Smooth muscle cell (in vitro differentiated cells): Measurements from ENCODE around the gene OSM. TPM values are rescaled to one million over a fixed set of nuclear protein-coding genes. Genes with fewer than 3 reads are reported as not detected.
A peak's percentile ranks its signal among the peaks of the same experiment; 100 is the strongest.

Source experiments
- DNase-seq: peaks from one replicate; lab custom pipeline; 2025; ENCODE audit not compliant: unreplicated experiment; lab: John Stamatoyannopoulos, UW
- H2AFZ ChIP-seq: fragments of 200-600 bp; sonication (generic); 2 replicates; pipeline ENCODE4 v1.6.0; 2016; ENCODE audit warnings: antibody characterized with exemption, low read depth, mild to moderate bottlenecking
- H3F3A ChIP-seq: fragments of 200-600 bp; sonication (generic); 2 replicates; pipeline ENCODE4 v1.6.0; 2017; ENCODE audit warnings: antibody characterized with exemption, low read depth
- H3K27ac ChIP-seq: fragments of 200-600 bp; sonication (generic); 2 replicates; pipeline ENCODE4 v1.5.1; 2016; ENCODE audit warnings: low read depth, mild to moderate bottlenecking
- H3K27me3 ChIP-seq: fragments of 200-600 bp; sonication (generic); 2 replicates; pipeline ENCODE4 v1.6.1; 2016; ENCODE audit warnings: low read depth, mild to moderate bottlenecking
- H3K36me3 ChIP-seq: fragments of 200-600 bp; sonication (generic); 2 replicates; pipeline ENCODE4 v1.5.1; 2016; ENCODE audit warnings: low read depth
- H3K4me1 ChIP-seq: fragments of 200-600 bp; sonication (generic); 2 replicates; pipeline ENCODE4 v1.5.1; 2016; ENCODE audit warnings: low read depth
- H3K4me2 ChIP-seq: fragments of 200-600 bp; sonication (generic); 2 replicates; pipeline ENCODE4 v1.6.0; 2016; ENCODE audit warnings: mild to moderate bottlenecking
- H3K4me3 ChIP-seq: fragments of 200-600 bp; sonication (generic); 2 replicates; pipeline ENCODE4 v1.5.1; 2016; ENCODE audit warnings: mild to moderate bottlenecking
- H3K79me2 ChIP-seq: fragments of 200-600 bp; sonication (generic); 2 replicates; pipeline ENCODE4 v1.6.0; 2016; ENCODE audit warnings: low read depth, mild to moderate bottlenecking
- H3K9ac ChIP-seq: fragments of 200-600 bp; sonication (generic); 2 replicates; pipeline ENCODE4 v1.6.0; 2016; ENCODE audit warnings: low read depth
- H3K9me3 ChIP-seq: fragments of 200-600 bp; sonication (generic); replicated peaks from 2 replicates; pipeline ENCODE4 v1.5.1; 2016; ENCODE audit warnings: low read depth
- H4K20me1 ChIP-seq: fragments of 200-600 bp; sonication (generic); 2 replicates; pipeline ENCODE4 v1.6.0; 2016; ENCODE audit warnings: low read depth
- WGBS: methylation state at CpG from one replicate; pipeline ENCODE4 v1.1.7; 2016; ENCODE audit warnings: low lambda C conversion rate; 5-methylcytosine and 5-hydroxymethylcytosine counted together
- polyA plus RNA-seq: library from polyadenylated mRNA; unstranded; fragments of >200 nt; fragmentation: Nextera tagmentation; extraction: Ambion mirVana; gene quantifications from 2 replicates; pipeline ENCODE4 v1.2.1, GENCODE V29; 2016
- total RNA-seq: library from RNA; depleted of rRNA; stranded (reverse); fragments of >200 nt; gene quantifications from 2 replicates; pipeline ENCODE4 v1.2.3, GENCODE V29; 2014
- TF ChIP-seq, protein P1 (sequence below): fragments of 200-600 bp; sonication (generic); IDR thresholded peaks from 2 replicates; pipeline ENCODE4 v1.5.1; 2017; ENCODE audit warnings: borderline replicate concordance, mild to moderate bottlenecking, antibody characterized with exemption; ENCODE audit not compliant: insufficient read depth, poor library complexity, severe bottlenecking

The OSM gene
- total and polyA plus RNA-seq, 2 experiments from 2014 or later: 0.14 to 0.27 TPM

- Histone ChIP-seq H2AFZ (no peak overlapping the region), H3K4me3 (no peak overlapping the region), H3K4me1 (peaks cover 7% of the 10 kb centered on the region), H3K27me3 (no peaks in the 10 kb centered on the region), H3K79me2 (no peaks in the 10 kb centered on the region), H3F3A (peaks cover 4% of the 10 kb centered on the region), H4K20me1 (no peaks in the 10 kb centered on the region), H3K9ac (no peak overlapping the region), H3K9me3 (no peaks in the 10 kb centered on the region), H3K4me2 (peak overlapping the region; percentile 43), H3K27ac (peak overlapping the region; percentile 74), H3K36me3 (no peaks in the 10 kb centered on the region)
- DNase-seq: no peak
- 50% methylated on average over 14 of the region's 14 CpGs for WGBS
- TF ChIP-seq, protein P1, sequence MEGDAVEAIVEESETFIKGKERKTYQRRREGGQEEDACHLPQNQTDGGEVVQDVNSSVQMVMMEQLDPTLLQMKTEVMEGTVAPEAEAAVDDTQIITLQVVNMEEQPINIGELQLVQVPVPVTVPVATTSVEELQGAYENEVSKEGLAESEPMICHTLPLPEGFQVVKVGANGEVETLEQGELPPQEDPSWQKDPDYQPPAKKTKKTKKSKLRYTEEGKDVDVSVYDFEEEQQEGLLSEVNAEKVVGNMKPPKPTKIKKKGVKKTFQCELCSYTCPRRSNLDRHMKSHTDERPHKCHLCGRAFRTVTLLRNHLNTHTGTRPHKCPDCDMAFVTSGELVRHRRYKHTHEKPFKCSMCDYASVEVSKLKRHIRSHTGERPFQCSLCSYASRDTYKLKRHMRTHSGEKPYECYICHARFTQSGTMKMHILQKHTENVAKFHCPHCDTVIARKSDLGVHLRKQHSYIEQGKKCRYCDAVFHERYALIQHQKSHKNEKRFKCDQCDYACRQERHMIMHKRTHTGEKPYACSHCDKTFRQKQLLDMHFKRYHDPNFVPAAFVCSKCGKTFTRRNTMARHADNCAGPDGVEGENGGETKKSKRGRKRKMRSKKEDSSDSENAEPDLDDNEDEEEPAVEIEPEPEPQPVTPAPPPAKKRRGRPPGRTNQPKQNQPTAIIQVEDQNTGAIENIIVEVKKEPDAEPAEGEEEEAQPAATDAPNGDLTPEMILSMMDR: no peak
Measured at GRCh38 chr22:30277547-30278344, 11.1 kb upstream of the OSM start.

DNA sequence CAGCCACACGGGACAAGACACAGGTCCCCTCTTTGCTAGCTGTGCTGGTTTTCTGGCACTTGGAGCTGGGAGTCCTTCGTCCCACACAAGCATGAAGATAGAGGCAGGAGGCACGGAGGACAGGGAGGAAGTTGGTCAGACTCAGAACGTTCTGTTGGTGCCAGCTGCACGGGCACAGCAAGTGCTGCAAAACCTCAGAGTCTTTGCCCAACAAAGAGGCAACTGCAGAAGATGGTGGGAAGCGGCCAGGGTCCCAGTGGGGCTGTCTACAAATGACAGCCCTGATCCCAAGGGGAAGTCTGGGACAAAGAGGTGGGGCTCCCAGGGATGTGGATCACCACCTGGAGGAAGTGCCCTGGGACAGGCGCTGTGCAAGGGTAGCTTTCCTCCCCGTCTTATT, 9.4 kb upstream of the OSM start:
- H2AFZ ChIP-seq: no peak overlapping the region
- H3K36me3 ChIP-seq: no peaks in the 10 kb centered on the region
- peaks cover 7% of the 10 kb centered on the region for H3K4me1 ChIP-seq
- peaks cover 4% of the 10 kb centered on the region for H3F3A ChIP-seq
- H3K4me3 ChIP-seq: no peak overlapping the region
- H3K27ac ChIP-seq: no peak overlapping the region
- H3K9ac ChIP-seq: no peak overlapping the region
- H4K20me1 ChIP-seq: no peaks in the 10 kb centered on the region
- DNase-seq: no peak
- WGBS: 92% methylated on average over 8 of the region's 8 CpGs
- no peaks in the 10 kb centered on the region for H3K27me3 ChIP-seq
- no peak overlapping the region for H3K4me2 ChIP-seq
- TF ChIP-seq, protein P1: no peak
- H3K79me2 ChIP-seq: no peaks in the 10 kb centered on the region
- no peaks in the 10 kb centered on the region for H3K9me3 ChIP-seq

GRCh38 chr22:30275625-30276024, 9.0 kb upstream of the OSM start:
- Histone ChIP-seq H3K27ac (no peak overlapping the region), H4K20me1 (no peaks in the 10 kb centered on the region), H3K79me2 (no peaks in the 10 kb centered on the region), H3K27me3 (no peaks in the 10 kb centered on the region), H3K9ac (no peak overlapping the region), H3K36me3 (no peaks in the 10 kb centered on the region), H3K4me2 (no peak overlapping the region), H2AFZ (no peak overlapping the region), H3K4me1 (peaks cover 7% of the 10 kb centered on the region), H3K4me3 (no peak overlapping the region), H3K9me3 (no peaks in the 10 kb centered on the region), H3F3A (peaks cover 4% of the 10 kb centered on the region)
- 78% methylated on average over 8 of the region's 8 CpGs for WGBS
- DNase-seq: no peak
- TF ChIP-seq, protein P1: no peak

GRCh38 chr22:30274437-30274812, 7.8 kb upstream of the OSM start:
- Histone ChIP-seq H3K9ac (no peak overlapping the region), H3K79me2 (no peaks in the 10 kb centered on the region), H3K36me3 (no peaks in the 10 kb centered on the region), H3K27ac (no peak overlapping the region), H3K4me2 (no peak overlapping the region), H2AFZ (no peak overlapping the region), H3K4me1 (peaks cover 7% of the 10 kb centered on the region), H3K4me3 (no peak overlapping the region), H3F3A (no peaks in the 10 kb centered on the region), H3K27me3 (no peaks in the 10 kb centered on the region), H4K20me1 (no peaks in the 10 kb centered on the region), H3K9me3 (no peaks in the 10 kb centered on the region)
- DNase-seq: no peak
- TF ChIP-seq, protein P1: no peak
- 97% methylated on average over 8 of the region's 9 CpGs for WGBS
